GM11168 (cell line): ENCODE data around the gene DMRTB1.

Experiments used
- in situ Hi-C: fragments of 300-500 bp; cut with MboI; formaldehyde crosslinking; loops from one replicate; pipeline ENCODE4 v1.12.0; 2022; ENCODE audit warnings: low sequenced_read_pairs; ENCODE audit not compliant: unreplicated experiment

DMRTB1 gene

DNA sequence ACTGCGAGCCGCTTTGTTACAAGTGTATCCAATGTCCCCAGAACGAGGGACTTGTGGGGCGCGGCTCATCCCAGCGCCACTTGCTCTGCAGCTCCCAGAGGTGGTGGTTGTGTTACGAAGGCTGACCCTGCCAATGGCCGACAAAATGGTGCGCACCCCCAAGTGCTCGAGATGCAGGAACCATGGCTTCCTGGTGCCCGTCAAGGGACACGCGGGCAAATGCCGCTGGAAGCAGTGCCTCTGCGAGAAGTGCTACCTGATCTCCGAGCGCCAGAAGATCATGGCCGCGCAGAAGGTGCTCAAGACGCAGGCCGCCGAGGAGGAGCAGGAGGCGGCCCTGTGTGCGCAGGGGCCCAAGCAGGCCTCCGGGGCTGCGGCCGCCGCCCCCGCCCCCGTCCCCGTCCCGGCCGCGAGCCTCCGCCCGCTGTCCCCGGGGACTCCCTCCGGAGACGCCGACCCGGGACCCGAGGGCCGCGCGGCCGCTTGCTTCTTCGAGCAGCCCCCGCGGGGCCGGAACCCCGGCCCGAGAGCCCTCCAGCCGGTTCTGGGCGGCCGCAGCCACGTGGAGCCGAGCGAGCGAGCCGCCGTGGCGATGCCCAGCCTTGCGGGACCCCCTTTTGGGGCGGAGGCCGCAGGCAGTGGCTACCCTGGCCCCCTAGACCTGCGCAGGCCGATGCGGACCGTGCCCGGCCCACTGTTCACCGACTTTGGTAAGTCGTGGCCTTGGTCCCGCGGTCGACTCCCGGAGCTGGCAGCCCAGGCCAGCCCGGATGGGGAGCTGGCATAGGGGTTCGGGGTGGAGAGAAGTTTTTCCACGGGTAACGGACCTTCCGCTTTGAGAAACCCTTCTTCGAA is at the start of gene DMRTB1:
TSS of gene DMRTB1 (plus strand) at position 79 of the 855 bp plus-strand sequence. CDS start at position 134, 55 bp downstream.
- in situ Hi-C loops = no loop called here

DNA sequence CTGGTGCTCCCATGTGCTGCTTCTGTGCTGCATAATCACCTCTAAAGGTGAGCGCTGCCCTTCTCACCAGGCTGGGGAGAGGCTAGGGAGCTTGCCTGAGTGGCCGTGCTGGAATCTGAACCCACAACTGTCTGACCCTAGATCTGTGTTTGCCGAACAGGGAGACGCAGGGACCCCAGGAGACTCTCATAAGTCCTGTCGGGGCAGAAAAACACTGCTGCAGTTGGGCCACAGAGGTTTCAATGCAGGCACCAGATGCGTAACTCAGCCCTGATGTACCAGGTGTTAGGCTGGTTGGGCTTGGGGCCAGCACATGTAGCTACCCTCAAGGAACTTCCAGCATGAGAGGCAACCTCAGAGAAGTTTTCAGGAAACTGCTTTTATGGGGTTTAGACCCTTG is 49.5 kb upstream of the DMRTB1 start:
- in situ Hi-C loops = no loop called here

DNA sequence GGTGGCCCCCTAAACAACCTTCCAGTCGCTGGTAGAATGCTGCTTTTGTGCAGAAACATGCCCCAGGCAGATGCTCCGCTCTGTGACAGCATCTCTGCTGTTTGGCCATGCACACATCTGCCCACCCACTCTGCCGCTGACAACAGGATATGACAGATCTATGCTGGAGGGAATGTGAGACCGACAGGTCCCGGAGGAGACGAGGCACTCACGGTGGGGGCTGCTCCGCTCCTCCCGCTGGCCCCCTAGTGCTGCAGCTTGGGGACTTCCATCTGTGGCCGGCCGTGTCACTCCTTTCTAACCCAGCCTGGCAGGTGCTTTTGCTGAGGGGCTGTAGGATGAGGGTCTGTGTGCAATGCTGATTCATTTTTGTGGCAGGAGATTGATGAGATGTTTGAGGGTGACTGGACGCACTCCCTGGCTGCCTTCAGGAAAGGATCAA is 49.1 kb upstream of the DMRTB1 start:
- in situ Hi-C loops = no loop called here

DNA sequence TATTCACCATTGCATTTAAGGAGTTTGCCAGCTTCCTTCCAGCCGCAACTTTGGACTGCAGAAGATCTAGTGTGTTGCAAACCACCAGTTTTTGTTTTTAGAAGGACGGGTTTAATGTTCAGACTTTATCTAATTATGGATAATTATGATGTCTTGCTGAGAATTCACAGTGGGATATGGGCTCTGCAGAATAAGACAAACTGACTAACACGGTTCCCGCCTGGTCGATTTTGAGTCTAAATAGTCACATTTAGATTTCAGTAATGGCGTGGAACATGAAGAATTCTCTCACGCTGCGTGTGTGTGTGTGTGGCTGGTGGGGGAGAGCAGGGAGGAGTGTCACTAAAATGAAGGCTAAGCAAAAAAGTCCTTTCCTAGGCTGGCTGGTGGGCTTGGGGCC is 48.5 kb upstream of the DMRTB1 start:
- in situ Hi-C loops = no loop called here

DNA sequence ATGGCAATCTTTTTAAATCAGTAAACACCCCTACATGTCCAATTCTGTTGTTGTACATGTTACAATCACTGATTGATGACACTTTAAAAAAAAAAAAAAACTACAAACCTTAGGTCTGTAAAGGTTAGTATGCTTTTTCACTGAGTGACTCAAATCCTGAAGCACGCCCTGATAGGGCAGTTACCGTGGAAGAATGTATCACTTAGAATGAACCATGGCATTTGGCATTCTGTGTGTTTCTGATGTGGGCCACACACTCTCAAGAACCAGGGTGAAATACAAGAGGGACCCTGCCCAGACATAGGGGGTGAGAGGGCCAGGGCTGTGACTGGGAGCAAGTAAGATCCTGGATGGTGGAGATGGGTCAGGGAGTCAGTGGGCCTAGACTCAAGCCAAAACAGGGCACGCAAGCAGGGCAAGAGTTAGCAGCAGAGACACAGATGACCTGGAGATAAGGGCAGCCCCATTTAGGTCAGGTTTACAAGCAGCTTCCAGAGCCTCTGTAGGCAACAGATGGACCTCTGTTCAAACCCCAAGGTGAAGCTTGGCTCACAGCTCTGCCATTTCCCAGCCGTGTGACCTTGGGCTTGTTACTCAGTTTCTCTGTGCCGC is 47.6 kb upstream of the DMRTB1 start:
- in situ Hi-C loops = no loop called here

DNA sequence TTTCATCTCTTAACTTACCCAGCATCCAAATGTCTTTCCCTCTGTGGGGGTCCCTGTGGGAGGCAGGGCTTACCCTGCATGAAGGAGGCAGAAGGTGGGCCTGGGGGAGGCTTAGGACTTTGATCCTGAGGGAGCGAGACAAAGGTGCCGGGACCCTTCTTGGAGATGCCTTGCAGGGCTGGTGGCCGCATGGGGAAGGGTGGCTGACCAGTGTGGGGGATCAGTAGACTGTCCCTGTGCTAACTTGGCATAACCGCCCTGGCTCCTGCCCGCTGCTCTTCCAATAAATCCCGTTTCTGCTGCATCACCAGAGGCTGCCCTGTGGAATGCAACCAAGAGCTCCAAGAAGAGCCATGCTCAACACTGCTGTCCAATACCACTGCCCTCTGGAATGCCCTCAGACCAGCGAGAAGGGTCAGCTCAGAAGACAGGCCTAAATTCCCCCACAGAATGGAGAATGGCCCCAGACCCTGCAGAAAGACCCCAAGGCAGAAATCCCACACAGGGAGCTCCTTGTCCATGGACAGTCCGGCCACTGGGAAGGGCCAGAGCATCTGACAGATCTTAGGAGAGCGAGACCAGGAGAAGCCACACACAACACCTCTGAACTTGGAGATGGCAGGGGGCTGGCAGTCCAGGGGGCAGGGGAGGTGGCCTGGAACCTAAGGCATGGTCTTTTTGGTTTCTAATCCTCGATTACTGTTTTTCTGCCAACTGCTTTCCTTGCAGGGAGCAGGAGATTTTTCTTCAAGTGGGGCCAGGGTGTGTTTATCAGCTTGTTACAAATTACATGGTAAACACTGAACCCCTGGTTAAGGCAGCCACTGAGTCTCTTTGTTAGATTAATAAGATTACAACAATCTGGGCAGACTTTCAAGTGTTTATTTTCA is 46.7 kb upstream of the DMRTB1 start:
- in situ Hi-C loops = no loop called here

DNA sequence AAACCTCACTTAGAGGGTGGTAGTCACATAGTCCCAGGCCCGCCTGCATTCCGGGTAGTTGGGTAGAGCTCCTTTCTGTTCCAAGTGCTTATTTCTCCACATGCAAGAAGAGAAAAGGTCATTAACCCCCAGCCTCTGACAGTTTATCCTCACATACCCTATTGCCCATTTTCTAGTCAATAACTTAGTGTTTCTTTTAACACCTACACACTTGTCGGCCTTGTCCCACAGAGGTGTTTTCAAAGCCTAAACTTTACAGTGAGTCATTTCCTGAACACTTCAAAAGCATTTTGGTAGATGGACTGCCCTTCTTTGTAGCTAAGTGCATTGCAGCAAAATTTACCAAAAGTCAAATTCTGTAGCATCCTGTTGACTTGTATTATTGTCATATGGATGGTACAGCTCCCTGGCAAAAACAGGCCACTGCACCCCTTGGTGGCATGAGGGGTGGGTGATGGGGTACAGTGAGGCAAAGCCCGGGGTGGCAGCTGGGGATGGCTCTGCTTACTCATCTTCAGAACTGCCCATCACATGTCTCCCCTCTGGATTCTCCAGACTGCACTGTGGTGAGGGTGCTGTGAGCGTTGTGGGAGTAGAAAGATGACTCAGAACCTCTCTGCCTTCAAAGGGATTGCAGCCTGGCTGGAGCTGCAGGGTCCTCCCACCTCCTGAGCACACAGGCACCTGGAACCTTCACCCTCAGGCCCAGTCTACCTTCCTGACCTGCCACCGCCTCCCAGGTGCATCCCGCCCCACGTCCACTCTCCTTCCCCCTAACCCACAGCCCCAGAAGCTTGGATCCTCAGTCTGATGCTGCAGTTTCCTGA is 45.8 kb upstream of the DMRTB1 start:
- in situ Hi-C loops = no loop called here

DNA sequence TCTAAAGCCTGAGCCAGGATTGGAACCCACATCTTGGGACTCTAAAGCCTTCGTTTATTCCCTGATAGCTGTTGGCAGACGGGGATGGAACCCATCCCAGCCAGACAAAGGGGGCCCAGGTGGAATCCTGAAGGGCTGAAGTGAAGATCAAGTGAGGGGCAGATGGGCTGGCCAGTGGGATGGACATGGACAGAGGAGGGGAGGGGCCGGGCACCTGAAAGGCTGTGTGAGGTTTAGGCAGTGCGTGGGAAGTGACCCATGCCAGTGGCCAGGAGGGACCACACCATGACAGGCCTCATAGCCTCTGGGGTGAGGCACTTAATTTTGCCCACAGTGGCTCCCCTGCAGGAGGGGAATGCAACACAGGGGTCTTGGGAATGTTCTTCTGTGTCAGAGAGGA is 44.6 kb upstream of the DMRTB1 start:
- in situ Hi-C loops = no loop called here

DNA sequence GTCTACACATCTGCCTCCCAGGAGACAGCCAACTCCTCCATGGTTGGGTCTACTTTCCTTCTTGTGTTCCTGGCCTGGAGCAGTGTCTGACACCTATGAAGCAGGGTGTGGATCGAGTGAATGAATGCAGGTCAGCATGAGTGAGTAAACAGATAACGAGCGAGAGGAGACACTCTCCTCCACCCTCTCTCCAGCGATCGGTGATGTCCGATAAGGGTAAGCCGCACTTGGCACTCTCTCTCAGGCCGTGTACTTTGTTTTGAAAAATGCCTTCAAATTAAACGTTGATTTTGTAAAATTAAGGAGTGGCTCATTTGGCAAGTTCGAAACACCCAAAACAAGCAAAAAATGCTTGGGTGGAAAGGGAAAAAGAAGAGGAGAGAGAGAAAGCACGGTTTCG is 43.8 kb upstream of the DMRTB1 start:
- in situ Hi-C loops = no loop called here

DNA sequence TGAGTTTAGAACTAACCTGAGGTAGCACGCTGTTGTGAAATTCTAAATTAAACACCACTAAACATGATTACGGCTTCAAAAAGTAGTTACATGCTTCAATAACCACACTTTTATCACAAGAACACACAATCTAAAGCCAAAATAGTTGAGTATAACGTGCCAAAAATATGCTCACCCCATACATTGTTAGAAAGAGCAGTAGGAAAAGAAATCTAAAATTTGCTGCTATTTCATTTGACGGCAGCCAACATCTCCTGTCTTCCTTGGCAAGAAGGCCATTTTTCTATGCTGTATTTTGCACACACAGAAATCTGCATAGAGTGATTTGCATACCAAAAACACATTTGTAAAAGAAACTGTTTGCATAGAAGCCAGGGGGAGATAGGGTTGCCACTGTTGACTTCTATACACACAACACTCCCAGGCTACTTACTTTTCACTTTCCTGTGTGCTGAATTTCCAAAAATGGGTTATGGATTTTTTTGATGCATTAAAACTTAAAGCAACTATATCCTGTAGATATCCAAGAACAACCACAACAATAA is 42.9 kb upstream of the DMRTB1 start:
- in situ Hi-C loops = no loop called here

DNA sequence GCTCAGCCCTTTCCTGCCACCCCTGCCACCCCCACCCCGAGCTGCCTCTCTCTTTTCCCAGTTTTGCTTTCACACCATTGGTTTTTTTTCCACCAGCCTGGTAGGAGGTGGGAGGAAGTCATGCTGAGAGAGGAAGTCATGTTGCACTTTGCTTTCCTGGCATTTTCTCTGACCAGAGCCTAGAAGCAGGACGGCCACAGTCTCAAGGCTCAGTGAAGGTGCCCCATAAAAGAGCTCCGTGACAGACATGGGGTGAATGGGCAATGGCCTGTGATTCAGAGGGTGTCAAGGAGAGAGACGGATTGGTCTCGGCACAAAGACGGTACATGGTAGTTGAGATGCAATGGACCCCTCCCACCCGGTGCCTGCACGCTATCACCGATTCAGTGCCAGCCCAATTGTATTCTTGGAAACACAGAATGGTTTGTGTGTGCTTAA is 42.1 kb upstream of the DMRTB1 start:
- in situ Hi-C loops = no loop called here

DNA sequence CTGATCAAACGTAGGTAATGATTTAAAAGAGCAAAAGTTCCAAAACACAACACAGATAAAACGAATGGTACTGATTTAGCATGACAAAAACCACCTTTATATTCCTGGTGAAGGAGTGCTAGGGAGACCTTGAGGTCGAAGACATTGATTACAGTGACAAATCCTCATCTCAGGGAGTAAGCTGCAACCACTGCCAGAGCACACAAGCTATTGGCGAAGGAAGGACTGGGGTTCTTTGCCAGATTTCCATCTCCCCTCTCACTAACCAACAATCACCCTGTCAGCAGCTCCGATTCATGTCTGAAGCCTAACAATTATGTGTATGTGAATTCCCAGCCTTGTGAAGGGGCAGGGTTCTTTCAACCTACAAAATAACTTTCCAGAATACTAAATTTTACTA is 40.2 kb upstream of the DMRTB1 start:
- in situ Hi-C loops = no loop called here

DNA sequence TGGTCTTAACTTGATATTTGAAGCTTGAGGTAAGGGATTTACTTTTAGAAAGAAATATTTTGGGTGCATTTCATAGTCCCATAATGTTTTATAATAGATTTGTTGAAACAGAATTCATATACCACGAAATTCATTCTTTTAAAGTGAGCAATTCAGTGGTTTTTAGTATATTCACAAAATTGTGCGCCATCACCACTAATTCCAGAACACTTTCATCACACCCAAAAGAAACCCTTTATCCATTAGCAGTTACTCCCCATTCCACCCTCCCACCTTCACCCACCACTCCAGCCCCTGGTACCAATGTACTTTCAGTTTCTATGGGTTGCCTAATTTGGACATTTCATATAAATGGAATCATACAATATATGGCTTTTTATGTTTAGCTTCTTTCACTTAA is 38.9 kb upstream of the DMRTB1 start:
- in situ Hi-C loops = loop anchor here (10.0 kb wide), 1 partner anchor 1484 kb away; no protein-coding TSS in a partner anchor

DNA sequence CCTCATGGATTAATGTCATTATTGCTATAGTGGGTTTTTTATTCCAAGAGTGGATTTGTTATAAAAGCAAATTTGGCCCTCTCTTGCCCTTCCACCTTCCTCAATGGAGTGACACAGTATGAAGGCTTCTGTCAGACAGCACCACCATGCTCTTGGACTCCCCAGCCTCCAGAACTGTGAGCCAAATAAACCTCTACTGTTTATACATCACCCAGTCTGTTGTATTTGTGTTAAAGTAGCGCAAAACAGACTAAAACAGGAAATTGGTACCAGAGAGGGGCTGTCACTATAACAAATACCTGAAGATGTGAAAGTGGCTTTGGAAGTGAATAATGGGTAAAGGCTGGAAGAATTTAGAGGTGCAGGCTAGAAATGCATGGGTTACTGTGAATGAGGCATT is 38.0 kb upstream of the DMRTB1 start:
- in situ Hi-C loops = loop anchor here (10.0 kb wide), 1 partner anchor 1484 kb away; no protein-coding TSS in a partner anchor

DNA sequence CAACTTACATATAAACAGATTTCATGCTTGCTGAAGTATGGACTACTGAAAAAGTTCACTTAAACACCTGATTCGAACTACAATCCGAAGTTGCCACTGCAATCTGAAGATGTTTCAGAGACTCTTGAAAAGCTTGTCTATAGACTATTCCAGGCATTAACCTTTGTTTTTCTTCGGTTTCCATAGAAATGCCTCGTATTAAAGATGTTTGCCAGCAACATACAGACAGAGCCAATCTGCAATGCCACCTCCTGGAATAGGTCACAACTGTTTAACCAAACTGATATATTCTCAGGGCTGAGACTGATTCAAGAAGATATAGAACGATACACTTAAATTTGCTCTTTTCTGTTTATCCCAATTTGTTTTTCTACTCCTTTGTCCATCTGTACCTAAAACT is 28.9 kb upstream of the DMRTB1 start:
- in situ Hi-C loops = no loop called here

DNA sequence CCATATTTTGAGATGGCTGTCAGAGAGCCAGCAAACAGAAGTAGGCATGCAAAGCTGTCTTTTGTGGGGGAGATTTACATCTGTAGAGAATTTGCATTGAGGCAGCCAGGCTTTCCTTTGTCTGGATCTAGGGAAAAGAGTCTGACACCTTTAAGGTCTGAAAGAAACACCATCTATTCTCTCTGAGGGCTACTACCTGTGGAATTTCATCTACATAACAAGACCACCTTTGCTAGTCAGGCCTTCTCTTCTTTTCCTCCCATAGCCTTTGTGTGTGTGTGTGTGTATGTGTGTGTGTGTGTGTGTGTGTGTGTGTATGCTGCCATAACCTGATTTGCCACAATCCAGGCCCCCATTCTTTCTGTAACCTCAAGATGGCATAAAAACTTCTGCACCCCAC is 28.4 kb upstream of the DMRTB1 start:
- in situ Hi-C loops = no loop called here

DNA sequence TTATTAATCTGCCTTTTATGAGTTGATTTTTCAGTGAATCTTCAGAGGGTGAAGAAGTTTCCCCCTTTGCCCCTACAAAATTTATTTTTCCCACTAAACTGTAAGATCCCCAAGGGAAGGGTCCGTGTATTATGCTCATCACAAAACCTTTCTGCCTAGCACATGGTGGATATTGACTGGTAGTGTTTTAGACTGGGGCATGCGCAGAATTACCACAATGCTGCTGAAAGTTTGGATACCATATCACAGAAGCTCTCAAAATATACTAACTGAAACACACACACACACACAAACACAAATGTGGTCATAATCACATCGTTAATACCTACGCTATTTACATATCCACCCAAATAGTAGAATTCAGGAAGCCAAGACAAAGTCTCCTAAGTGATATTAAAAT is 28.0 kb upstream of the DMRTB1 start:
- in situ Hi-C loops = no loop called here

DNA sequence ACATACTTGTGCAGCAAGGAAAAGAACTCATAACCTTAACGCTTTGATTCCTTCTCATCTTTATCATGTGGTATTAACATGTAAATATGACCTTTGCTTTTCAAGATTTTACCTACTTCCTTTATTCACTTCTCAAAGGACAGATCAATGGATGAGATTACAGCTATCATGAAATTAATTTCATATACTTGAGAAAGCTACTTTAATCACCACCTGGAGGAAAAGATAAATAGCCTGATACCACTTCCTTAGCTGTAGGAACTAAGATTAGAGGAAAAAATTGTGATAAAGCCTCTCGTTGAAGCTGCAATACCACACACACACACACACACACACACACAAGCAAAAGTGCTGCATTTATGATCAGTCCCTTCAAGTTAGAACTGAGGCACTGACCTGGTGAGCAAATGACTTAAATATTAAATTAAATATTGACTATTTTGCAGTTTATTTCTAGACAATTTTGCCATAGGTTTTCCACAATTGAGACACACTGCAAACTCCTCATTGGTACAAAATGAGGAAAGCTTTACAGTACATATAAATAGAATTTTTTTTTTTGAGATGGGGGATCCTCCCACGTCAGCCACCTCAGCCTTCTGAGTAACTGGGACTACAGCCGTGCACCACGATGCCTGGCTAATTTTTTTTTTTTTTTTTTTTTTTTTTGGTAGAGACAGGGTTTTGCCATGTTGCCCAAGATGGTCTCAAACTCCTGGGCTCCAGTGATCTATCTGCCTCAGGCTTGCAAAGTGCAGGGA is 27.2 kb upstream of the DMRTB1 start:
- in situ Hi-C loops = no loop called here

DNA sequence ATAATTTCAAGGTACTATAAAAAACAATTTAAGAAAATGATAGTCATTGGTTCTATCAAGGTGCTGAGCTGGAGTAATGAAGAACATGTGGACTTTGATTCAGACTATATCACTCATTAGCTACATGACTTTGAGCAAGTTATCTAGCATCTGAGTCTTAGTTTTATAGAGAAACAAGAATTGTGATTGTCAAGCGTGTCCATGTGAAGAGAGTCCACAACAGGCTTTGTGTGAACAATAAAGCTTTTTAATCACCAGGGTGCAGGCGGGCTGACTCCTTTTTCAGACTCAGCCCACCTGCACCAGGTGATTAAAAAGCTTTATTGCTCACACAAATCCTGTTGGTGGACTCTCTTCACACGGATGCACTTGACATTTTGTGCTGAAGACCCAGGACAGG is 26.6 kb upstream of the DMRTB1 start:
- in situ Hi-C loops = no loop called here
